GM19238 (cell line): ENCODE results near the gene IL4R.
"Not testable (repeated sequence)": the region's sequence is repeated elsewhere in the genome, so short reads cannot be mapped to it uniquely, and the experiment has no call there.

Experiments
- DNase-seq: peaks from one replicate; pipeline ENCODE4 v3.0.0; 2011; ENCODE audit warnings: low spot score; ENCODE audit not compliant: insufficient read length

Gene IL4R

DNA sequence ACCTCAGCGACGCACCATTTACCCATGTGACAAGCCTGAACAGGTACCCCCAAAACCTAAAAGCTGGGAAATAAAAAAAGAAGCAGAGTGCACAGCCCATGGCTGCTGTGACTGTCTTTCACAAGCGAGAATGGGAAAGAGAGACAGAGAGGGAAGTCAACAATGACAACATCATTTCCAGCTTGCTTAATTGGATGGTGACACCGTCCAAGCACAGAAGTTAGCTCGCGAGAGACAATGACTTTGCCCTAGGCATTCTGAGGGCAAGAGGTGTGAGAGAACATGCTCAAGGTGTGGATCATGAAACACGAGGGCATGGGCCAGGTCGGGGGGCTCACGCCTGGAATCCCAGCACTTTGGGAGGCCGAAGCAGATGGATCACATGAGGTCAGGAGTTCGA is 25.9 kb upstream of the IL4R start:
- no peak for DNase-seq

DNA sequence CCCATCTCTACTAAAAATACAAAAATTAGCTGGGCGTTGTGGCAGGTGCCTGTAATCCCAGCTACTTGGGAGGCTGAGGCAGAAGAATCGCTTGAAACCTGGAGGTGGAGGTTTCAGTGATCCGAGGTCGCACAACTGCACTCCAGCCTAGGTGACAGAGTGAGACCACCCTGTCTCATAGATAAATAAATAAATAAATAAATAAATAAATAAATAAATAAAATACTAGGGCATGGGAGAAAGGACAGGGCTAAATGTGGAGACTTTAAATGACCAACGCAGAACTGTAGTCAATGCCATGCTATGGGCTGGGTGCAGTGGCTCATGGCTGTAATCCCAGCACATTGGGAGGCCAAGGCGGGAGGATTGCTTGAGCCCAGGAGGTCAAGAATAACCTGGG is 25.5 kb upstream of the IL4R start:
- DNase-seq, result not testable (repeated sequence)

DNA sequence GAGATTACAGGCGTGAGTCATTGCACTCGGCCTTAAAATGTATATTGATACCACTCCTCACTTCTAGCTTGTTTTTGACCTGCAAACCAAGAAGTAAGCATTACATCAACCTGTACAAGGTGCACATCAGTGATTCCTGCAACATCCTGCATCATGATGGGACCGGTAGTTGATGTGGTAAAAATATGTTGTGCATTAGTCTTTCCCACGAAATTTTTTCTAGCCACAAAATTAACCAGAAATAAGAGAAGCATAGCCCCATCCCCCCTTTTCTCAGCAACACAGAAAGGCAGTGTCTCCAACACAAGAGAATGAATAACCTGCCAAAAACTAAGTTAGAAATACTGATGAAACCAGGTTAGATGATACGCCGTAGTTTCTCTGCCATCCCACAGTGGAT is 24.1 kb upstream of the IL4R start:
- DNase-seq, result no peak

DNA sequence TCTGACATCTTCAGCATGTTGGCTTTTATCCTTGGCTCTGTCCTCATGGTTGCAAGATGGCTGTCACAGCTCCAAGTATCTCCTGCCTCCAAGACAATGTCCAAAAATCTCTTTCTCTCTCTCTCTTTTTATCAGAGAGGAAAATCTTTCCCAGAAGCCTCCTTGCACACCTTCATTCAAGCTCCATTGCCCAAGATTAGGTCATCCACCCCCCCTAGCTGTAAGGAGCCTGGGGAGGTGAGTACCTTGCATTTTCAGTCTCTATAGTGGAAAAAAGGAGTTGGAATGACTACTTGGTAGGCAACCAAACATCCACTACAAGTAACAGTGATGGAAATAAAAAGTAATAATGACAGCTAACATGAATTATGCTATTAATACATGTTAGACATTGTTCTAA is 23.2 kb upstream of the IL4R start:
- no peak for DNase-seq

DNA sequence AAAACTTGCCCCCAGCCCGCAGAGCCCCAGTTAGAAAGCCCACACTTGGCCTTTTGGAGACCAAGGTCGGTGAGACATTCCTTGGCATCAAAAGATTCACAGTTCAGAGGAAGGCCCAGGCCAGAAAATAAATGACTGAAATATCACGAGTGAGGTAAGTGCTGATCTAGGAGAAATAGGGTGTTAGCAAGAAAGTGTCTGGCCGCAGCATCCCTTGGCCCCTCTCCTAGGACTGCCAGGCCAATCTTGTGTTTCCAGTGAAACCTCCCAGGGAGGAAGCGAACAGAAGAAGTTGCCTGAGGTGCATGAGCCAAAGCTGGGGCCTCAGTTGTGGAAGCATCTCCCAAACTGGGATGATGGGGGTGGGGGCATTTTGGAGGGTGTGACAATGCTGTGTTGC is 22.7 kb upstream of the IL4R start:
- DNase-seq, result no peak

DNA sequence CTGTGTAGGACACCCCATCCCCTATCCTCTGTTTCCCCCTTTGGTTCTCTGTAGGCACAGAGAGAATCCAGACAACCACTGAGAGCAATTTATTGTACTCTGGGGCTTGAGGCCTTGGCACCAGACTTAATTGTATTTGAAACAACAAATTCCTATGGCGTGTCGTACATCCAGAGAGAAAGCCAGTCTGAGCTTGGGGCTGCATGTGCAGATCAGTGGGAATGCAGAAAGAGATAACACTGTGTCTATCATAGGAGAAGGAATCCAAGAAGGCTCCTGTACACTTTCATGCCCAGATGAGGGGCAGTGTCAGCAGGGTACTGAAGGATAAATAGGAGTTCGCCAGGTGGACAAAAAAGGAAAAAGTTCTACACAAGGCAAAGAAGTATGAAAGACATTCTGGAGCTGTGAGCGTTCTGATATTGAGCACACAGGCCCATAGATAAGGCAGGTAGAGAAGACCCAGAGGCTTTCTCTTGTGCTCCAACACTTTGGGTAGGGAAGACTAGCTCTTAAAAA is 22.0 kb upstream of the IL4R start:
- no peak for DNase-seq

GRCh38 chr16:27293343-27293742 is 20.4 kb upstream of the IL4R start:
- DNase-seq, result no peak

DNA sequence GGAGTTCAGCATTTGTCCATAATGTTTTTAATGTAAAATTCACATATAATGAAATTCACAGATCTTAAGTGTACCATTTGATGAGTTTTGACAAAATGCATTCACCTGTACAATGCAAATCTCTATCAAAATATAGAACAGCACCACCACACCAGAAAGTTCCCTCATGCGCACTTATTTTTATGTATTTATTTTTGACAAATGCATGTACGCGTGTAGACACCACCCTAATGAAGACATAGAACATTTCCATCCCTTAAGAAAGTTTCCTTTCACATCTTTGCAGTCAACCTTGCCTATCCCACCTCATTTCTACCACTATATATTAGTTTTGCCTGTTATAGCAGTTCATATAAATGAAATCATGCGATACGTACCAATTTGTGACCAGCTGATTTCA is 15.6 kb upstream of the IL4R start:
- DNase-seq, result no peak

GRCh38 chr16:27301236-27301861 is 12.4 kb upstream of the IL4R start:
- DNase-seq, result no peak

GRCh38 chr16:27302126-27302525 is 11.6 kb upstream of the IL4R start:
- no peak for DNase-seq

GRCh38 chr16:27303256-27304100 is 10.3 kb upstream of the IL4R start:
- DNase-seq, result no peak

- DNase-seq, result no peak
Measured at GRCh38 chr16:27304102-27304501, 9.7 kb upstream of the IL4R start.

- DNase-seq, result no peak
Measured at GRCh38 chr16:27304881-27305745, 8.7 kb upstream of the IL4R start.

GRCh38 chr16:27305839-27306442 is 7.8 kb upstream of the IL4R start:
- DNase-seq, result no peak

DNA sequence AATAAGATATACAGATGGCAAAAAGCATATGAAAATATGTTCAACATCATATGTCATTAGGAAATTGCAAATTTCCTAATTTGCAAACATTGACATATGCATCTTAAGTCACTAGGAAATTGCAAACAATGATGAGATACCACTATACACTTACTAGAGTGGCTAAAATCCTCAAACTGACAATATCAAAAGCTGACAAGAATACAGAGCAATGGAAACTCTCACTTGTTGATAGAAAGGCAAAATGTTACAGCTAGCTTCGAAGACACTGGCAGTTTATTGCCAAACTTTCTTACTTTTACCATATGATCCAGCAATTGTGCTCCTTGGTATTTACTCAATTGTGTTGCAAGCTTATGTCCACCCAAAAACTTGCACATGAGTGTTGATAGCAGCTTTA is 5.0 kb upstream of the IL4R start:
- no peak for DNase-seq

GRCh38 chr16:27310576-27311447 is 3.0 kb upstream of the IL4R start:
- no peak for DNase-seq

- no peak for DNase-seq
Measured at GRCh38 chr16:27311448-27311830, 2.3 kb upstream of the IL4R start.

DNA sequence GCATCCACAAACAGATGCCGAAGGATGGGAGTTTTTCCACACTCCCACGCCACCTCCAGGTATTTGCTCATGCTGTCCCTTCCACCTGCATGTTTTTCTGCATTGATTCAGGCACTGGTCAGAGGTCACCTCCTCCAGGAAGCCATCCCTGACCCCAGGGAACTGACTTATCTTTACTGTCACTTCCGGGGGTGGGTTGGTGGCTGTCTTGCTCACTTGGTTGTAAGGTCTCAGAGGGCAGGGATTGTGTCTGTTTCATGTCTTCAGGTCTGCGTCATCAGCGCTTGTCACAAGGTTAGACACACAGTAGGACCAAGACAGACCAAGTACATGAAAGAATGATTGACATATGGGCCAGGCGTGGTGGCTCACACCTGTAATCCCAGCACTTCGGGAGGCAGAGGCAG is 1.9 kb upstream of the IL4R start:
- DNase-seq, result no peak

GRCh38 chr16:27312580-27313421 is 973 bp upstream of the IL4R start:
- no peak for DNase-seq
